IPS-20b (cell line): ENCODE data around the gene CAMK1D.
"Not testable (repeated sequence)": the region's sequence is repeated elsewhere in the genome, so short reads cannot be mapped to it uniquely, and the experiment has no call there.

ENCODE experiments used
- H3K27ac ChIP-seq: one replicate; pipeline ENCODE4 v1.5.1; 2013; ENCODE audit warnings: low read length
- H3K27me3 ChIP-seq: 2 replicates; pipeline ENCODE4 v1.6.1; 2013; ENCODE audit warnings: mild to moderate bottlenecking, low read length, inconsistent platforms; ENCODE audit not compliant: insufficient read depth
- H3K36me3 ChIP-seq: 2 replicates; pipeline ENCODE4 v1.6.1; 2013; ENCODE audit warnings: low read depth, mild to moderate bottlenecking, inconsistent platforms, low read length, moderate library complexity; ENCODE audit not compliant: insufficient read depth
- H3K4me1 ChIP-seq: 2 replicates; pipeline ENCODE4 v1.6.1; 2013; ENCODE audit warnings: mild to moderate bottlenecking, control low read depth, inconsistent platforms, low read length, moderate library complexity; ENCODE audit not compliant: insufficient read depth
- H3K4me3 ChIP-seq: 2 replicates; pipeline ENCODE4 v1.5.1; 2013; ENCODE audit warnings: mild to moderate bottlenecking, low read length, inconsistent platforms
- H3K9ac ChIP-seq: 2 replicates; pipeline ENCODE4 v1.6.1; 2013; ENCODE audit warnings: low read depth, mild to moderate bottlenecking, inconsistent platforms, low read length, moderate library complexity
- H3K9me3 ChIP-seq: 2 replicates; pipeline ENCODE4 v1.6.1; 2013; ENCODE audit warnings: mild to moderate bottlenecking, low read depth, low read length, inconsistent platforms; ENCODE audit not compliant: insufficient read depth

Gene CAMK1D

GRCh38 chr10:12423896-12424295 is 74.5 kb downstream of the CAMK1D start:
- H3K36me3 ChIP-seq, result no peaks in the 10 kb centered on the region
- H3K9ac ChIP-seq, result no peak overlapping the region
- no peaks in the 10 kb centered on the region for H3K4me1 ChIP-seq
- H3K27me3 ChIP-seq, result no peaks in the 10 kb centered on the region
- no peaks in the 10 kb centered on the region for H3K9me3 ChIP-seq
- no peak overlapping the region for H3K27ac ChIP-seq
- H3K4me3 ChIP-seq, result no peak overlapping the region

- Histone ChIP-seq H3K9ac (no peak overlapping the region), H3K4me3 (no peak overlapping the region), H3K4me1 (no peaks in the 10 kb centered on the region), H3K27me3 (no peaks in the 10 kb centered on the region), H3K9me3 (no peaks in the 10 kb centered on the region), H3K27ac (no peak overlapping the region), H3K36me3 (no peaks in the 10 kb centered on the region)
These were observed 77.9 kb downstream of the CAMK1D start for GRCh38 chr10:12427276-12427675.

DNA sequence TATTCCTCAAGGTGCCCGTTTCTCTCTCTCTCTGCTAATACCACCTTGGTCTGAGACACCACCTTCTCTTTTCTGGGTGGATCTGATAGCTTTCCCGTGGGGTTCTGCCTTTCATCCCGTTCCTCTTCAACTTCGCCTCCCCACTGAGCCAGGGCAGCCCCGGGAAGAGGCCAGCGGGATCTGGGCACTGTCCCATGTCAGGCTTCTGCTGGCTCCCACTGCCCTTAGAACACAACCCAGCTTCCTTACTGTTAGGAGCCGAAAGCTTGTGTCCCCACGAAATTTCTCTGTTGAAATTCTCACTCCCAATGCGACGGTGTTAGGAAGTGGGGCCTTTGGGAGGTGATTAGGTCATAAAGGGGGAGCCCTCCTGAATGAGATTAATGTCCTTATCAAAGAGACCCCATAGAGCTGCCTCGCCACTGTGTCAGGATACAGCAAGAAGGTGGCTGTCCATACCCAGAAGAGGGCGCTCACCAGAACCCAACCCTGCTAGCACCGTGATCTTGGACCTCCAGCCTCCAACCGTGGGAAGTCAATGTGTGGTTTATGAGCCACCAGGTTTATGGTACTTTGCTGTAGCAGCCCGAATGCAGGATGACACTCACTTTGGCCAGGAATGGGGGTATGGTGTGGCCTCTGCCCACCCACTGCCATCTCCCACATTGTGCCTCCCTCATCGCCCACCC is 79.2 kb downstream of the CAMK1D start:
- no peaks in the 10 kb centered on the region for H3K9me3 ChIP-seq
- no peaks in the 10 kb centered on the region for H3K36me3 ChIP-seq
- no peak overlapping the region for H3K27ac ChIP-seq
- H3K4me3 ChIP-seq, result no peak overlapping the region
- no peaks in the 10 kb centered on the region for H3K27me3 ChIP-seq
- no peaks in the 10 kb centered on the region for H3K4me1 ChIP-seq
- no peak overlapping the region for H3K9ac ChIP-seq

GRCh38 chr10:12430406-12430982 is 81.1 kb downstream of the CAMK1D start:
- Histone ChIP-seq H3K9ac (no peak overlapping the region), H3K36me3 (no peaks in the 10 kb centered on the region), H3K27ac (no peak overlapping the region), H3K4me3 (no peak overlapping the region), H3K9me3 (no peaks in the 10 kb centered on the region), H3K27me3 (no peaks in the 10 kb centered on the region), H3K4me1 (no peaks in the 10 kb centered on the region)

GRCh38 chr10:12431151-12432101 is 82.1 kb downstream of the CAMK1D start:
- Histone ChIP-seq H3K9ac (no peak overlapping the region), H3K4me1 (no peaks in the 10 kb centered on the region), H3K27me3 (no peaks in the 10 kb centered on the region), H3K9me3 (no peaks in the 10 kb centered on the region), H3K27ac (no peak overlapping the region), H3K4me3 (no peak overlapping the region), H3K36me3 (no peaks in the 10 kb centered on the region)

DNA sequence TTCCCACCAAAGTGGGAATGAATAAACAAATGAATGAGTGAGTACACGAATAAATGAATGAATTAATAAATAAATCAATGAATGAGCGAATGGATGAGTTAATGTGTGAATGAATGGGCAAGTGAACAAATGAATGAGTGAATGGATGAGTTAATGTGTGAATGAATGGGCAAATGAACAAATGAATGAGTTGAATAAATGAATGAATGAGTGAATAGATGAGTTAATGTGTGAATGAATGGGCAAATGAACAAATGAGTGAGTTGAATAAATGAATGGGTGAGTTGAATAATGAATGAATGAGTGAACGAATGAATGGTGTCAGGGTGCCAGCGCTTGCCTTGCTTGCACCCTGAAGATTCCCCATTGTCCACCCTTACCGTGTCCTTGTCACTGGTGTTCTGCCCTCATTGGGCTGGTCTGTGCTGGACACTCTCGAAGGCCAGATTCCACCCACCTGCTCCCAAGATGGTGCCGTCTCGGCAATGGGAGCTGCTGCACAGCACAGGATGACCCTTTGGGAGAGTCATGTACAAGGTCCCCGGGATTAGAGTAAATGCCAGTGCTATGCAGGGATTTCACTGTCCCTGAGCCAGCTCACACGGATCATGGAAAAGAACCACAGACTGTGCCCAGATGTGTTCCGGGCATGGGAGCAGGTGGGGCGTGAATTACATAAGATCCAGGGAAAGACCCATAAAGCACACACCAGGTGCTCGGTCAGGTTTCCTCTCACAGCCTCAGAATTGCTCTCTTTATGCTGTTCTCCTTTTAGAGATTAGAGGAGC is 83.2 kb downstream of the CAMK1D start:
- H3K27ac ChIP-seq, result no peak overlapping the region
- H3K9ac ChIP-seq, result no peak overlapping the region
- H3K4me3 ChIP-seq, result no peak overlapping the region
- H3K9me3 ChIP-seq, result no peaks in the 10 kb centered on the region
- H3K27me3 ChIP-seq, result no peaks in the 10 kb centered on the region
- no peaks in the 10 kb centered on the region for H3K4me1 ChIP-seq
- no peaks in the 10 kb centered on the region for H3K36me3 ChIP-seq

DNA sequence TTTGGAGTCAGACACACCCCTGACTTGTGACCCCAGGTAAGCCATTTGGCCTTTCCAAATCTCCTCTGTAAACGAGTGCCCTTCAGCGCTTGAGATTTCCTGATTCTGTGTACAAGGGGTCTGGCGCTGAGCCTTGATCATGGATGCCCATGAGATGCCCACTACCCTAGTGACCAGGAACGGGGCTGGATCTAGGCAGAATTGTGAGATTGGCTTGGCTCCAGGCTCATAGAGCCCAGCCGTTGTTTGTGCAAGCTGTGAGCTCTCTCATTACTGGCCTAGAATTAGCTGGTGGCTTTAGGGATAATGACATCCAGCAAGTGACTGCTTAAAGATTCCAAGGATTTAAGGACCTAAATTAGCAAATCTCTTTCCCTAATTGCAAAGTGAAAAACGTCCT is 84.9 kb downstream of the CAMK1D start:
- no peak overlapping the region for H3K4me3 ChIP-seq
- H3K9me3 ChIP-seq, result no peaks in the 10 kb centered on the region
- H3K36me3 ChIP-seq, result no peaks in the 10 kb centered on the region
- H3K4me1 ChIP-seq, result no peaks in the 10 kb centered on the region
- H3K9ac ChIP-seq, result no peak overlapping the region
- no peaks in the 10 kb centered on the region for H3K27me3 ChIP-seq
- no peak overlapping the region for H3K27ac ChIP-seq

GRCh38 chr10:12434677-12435076 is 85.3 kb downstream of the CAMK1D start:
- not testable (repeated sequence) for H3K4me3 ChIP-seq, H3K4me1 ChIP-seq, H3K27ac ChIP-seq, H3K36me3 ChIP-seq, H3K9me3 ChIP-seq, H3K9ac ChIP-seq, H3K27me3 ChIP-seq

GRCh38 chr10:12435348-12435747 is 86.0 kb downstream of the CAMK1D start:
- Histone ChIP-seq H3K9me3 (no peaks in the 10 kb centered on the region), H3K4me3 (no peak overlapping the region), H3K9ac (no peak overlapping the region), H3K36me3 (no peaks in the 10 kb centered on the region), H3K27ac (no peak overlapping the region), H3K27me3 (no peaks in the 10 kb centered on the region), H3K4me1 (no peaks in the 10 kb centered on the region)

GRCh38 chr10:12438919-12439692 is 89.8 kb downstream of the CAMK1D start:
- Histone ChIP-seq H3K4me1 (no peaks in the 10 kb centered on the region), H3K27me3 (no peaks in the 10 kb centered on the region), H3K36me3 (no peaks in the 10 kb centered on the region), H3K9me3 (no peaks in the 10 kb centered on the region), H3K27ac (no peak overlapping the region), H3K9ac (no peak overlapping the region), H3K4me3 (no peak overlapping the region)

GRCh38 chr10:12439767-12440166 is 90.4 kb downstream of the CAMK1D start:
- H3K9ac ChIP-seq, H3K27ac ChIP-seq, H3K9me3 ChIP-seq, H3K4me3 ChIP-seq, H3K27me3 ChIP-seq, H3K4me1 ChIP-seq, H3K36me3 ChIP-seq: not testable (repeated sequence)
